K562 (cell line): Measurements from ENCODE around the gene UBE2O. TPM values are rescaled to one million over a fixed set of nuclear protein-coding genes. Genes with fewer than 3 reads are reported as not detected.

Experiments used
- ATAC-seq: fragments of 200-7000 bp; cut with Tn5 transposase; 3 replicates; pipeline ENCODE4 v1.9.1; 2020; ENCODE audit warnings: moderate library complexity
- BruUV-seq: library from RNA; stranded (reverse); fragments of 400-500 nt; replicated peaks from 2 replicates; lab custom pipeline; 2021; lab: Mats Ljungman, UMichigan
- CTCF ChIA-PET: fragments of 300-600 bp; formaldehyde crosslinking; extraction: SDS; loops from one replicate; lab custom pipeline; 2021; ENCODE audit warnings: low intra/inter-chr PET ratio; lab: Yijun Ruan, JAX
- POLR2A ChIA-PET: fragments of 300-600, 350-650 bp; sonication (Branson Sonifier 250); formaldehyde crosslinking; extraction: SDS; loops from one replicate; lab custom pipeline; 2021; ENCODE audit warnings: antibody characterized with exemption, inconsistent platforms; lab: Yijun Ruan, JAX
- DNase-seq, 4 experiments: peaks; one replicate each; pipeline versions ENCODE4 v3.0.0 to v3.0.0-alpha.2; 2011 to 2018; ENCODE audit warnings: low spot score in 3 of 4, mixed read lengths in 3 of 4; ENCODE audit errors: extremely low read depth in 1 of 4
- FAIRE-seq: peaks from 2 replicates; lab custom pipeline; 2011; peaks lifted over from hg19 to GRCh38; lab: Jason Lieb, UNC
- H2AFZ ChIP-seq: 2 replicates; pipeline ENCODE4 v1.6.0; 2011; ENCODE audit warnings: low read depth, low read length, control low read depth, inconsistent platforms
- H3K27ac ChIP-seq: fragments of 200-600 bp; 3 replicates; pipeline ENCODE4 v1.8.0; 2011; ENCODE audit warnings: low read depth, mild to moderate bottlenecking, control low read depth, inconsistent platforms, low read length, moderate library complexity, mixed read lengths; ENCODE audit errors: extremely low read depth
- H3K27me3 ChIP-seq, 2 experiments: fragments of 300-600 bp in 1 of 2; 2 replicates in 1 of 2; 3 replicates in 1 of 2; pipeline versions ENCODE4 v1.6.0 to v1.8.0; 2011; ENCODE audit warnings: inconsistent platforms in 2 of 2, low read length in 2 of 2, mild to moderate bottlenecking in 1 of 2, mixed read lengths in 1 of 2, moderate library complexity in 1 of 2; ENCODE audit not compliant: control insufficient read depth in 2 of 2, insufficient read depth in 2 of 2
- H3K36me3 ChIP-seq: fragments of 300-600 bp; 3 replicates; pipeline ENCODE4 v1.8.0; 2011; ENCODE audit warnings: mild to moderate bottlenecking, low read length, inconsistent platforms; ENCODE audit not compliant: control insufficient read depth, insufficient read depth
- H3K4me1 ChIP-seq, 2 experiments: fragments of 200-600 bp in 1 of 2; replicated peaks in 1 of 2; 2 replicates in 1 of 2; 3 replicates in 1 of 2; pipeline versions ENCODE4 v1.5.1 to v1.8.0; 2011; ENCODE audit warnings: inconsistent platforms in 2 of 2, low read length in 2 of 2, mild to moderate bottlenecking in 1 of 2, mixed read lengths in 1 of 2, moderate library complexity in 1 of 2; ENCODE audit not compliant: control insufficient read depth in 2 of 2, insufficient read depth in 2 of 2
- H3K4me2 ChIP-seq: 2 replicates; pipeline ENCODE4 v1.6.1; 2011; ENCODE audit warnings: low read length, control low read depth, inconsistent platforms, mixed read lengths; ENCODE audit not compliant: insufficient read depth
- H3K4me3 ChIP-seq: fragments of 200-600 bp; sonication (generic), shearing (Covaris generic); 2 replicates; pipeline ENCODE4 v1.5.1; 2016; ENCODE audit warnings: control low read depth, inconsistent platforms
- H3K79me2 ChIP-seq: fragments of 200-600 bp; 3 replicates; pipeline ENCODE4 v1.8.0; 2011; ENCODE audit warnings: low read length, inconsistent platforms; ENCODE audit not compliant: control insufficient read depth, insufficient read depth
- H3K9ac ChIP-seq, 2 experiments: 2 replicates each; pipeline versions ENCODE4 v1.6.0 to v1.6.1; 2011; ENCODE audit warnings: low read depth in 2 of 2, low read length in 2 of 2, control low read depth in 1 of 2, inconsistent platforms in 1 of 2, mild to moderate bottlenecking in 1 of 2, mixed read lengths in 1 of 2; ENCODE audit not compliant: insufficient read depth in 1 of 2
- H3K9me1 ChIP-seq: one replicate; pipeline ENCODE4 v1.6.0; 2011; ENCODE audit warnings: inconsistent platforms, mild to moderate bottlenecking, low read length, moderate library complexity; ENCODE audit not compliant: control insufficient read depth, insufficient read depth
- H3K9me3 ChIP-seq: replicated peaks from 2 replicates; pipeline ENCODE4 v1.5.1; 2011; ENCODE audit warnings: low read depth, low read length, inconsistent platforms; ENCODE audit not compliant: control insufficient read depth, insufficient read depth
- H4K20me1 ChIP-seq: replicated peaks from 2 replicates; pipeline ENCODE4 v1.6.1; 2011; ENCODE audit warnings: low read length, inconsistent platforms, mixed read lengths; ENCODE audit not compliant: control insufficient read depth, insufficient read depth
- CREBBP ChIP-seq: IDR thresholded peaks from one replicate; pipeline ENCODE4 v1.6.1; 2012; ENCODE audit warnings: low read depth, mild to moderate bottlenecking, control low read depth, inconsistent platforms, low read length
- EHMT2 ChIP-seq: fragments of 450-650 bp; IDR thresholded peaks from 2 replicates; pipeline ENCODE4 v1.6.1; 2018; ENCODE audit warnings: antibody characterized with exemption
- ELF2 ChIP-seq: fragments of 250-450 bp; sonication (Bioruptor Pico); IDR thresholded peaks from 2 replicates; pipeline ENCODE4 v1.5.0; 2021; ENCODE audit warnings: mild to moderate bottlenecking
- FOXP1 ChIP-seq: sonication (generic); formaldehyde crosslinking; IDR thresholded peaks from 2 replicates; pipeline ENCODE4 v1.8.0; 2022; ENCODE audit warnings: mild to moderate bottlenecking, missing genetic modification reagents
- HDAC2 ChIP-seq: fragments of 450-650 bp; IDR thresholded peaks from 2 replicates; pipeline ENCODE4 v1.6.1; 2016; ENCODE audit warnings: mild to moderate bottlenecking
- HNRNPUL1 ChIP-seq: fragments of 200-400 bp; formaldehyde crosslinking; IDR thresholded peaks from 2 replicates; pipeline ENCODE4 v1.6.1; 2017; ENCODE audit warnings: low read length
- JUN ChIP-seq, 2 experiments: sonication (generic) in 1 of 2; formaldehyde crosslinking in 1 of 2; IDR thresholded peaks; 2 replicates each; pipeline versions ENCODE4 v1.6.1 to v1.8.0; 2012 to 2022; ENCODE audit warnings: borderline replicate concordance in 2 of 2, mild to moderate bottlenecking in 2 of 2, improper control_type of control experiment in 1 of 2, low read depth in 1 of 2, low read length in 1 of 2, missing genetic modification reagents in 1 of 2
- KDM1A ChIP-seq, 2 experiments: fragments of 450-650 bp; IDR thresholded peaks; 2 replicates each; pipeline ENCODE4 v1.6.1; 2016; ENCODE audit warnings: mild to moderate bottlenecking in 2 of 2
- MLX ChIP-seq, 2 experiments: fragments of 450-650 bp in 1 of 2; sonication (generic) in 1 of 2; formaldehyde crosslinking; conservative IDR thresholded peaks; 2 replicates each; pipeline versions ENCODE4 v1.4.0 to v1.8.1; 2020 to 2022; ENCODE audit warnings: mild to moderate bottlenecking in 1 of 2, missing genetic modification reagents in 1 of 2
- NRF1 ChIP-seq, 2 experiments: fragments of 450-650 bp; IDR thresholded peaks in 1 of 2; conservative IDR thresholded peaks in 1 of 2; 2 replicates each; pipeline ENCODE4 v1.6.1; 2014; ENCODE audit warnings: mild to moderate bottlenecking in 2 of 2
- TOE1 ChIP-seq, 2 experiments: fragments of 450-650 bp in 1 of 2; sonication (generic) in 1 of 2; formaldehyde crosslinking in 1 of 2; IDR thresholded peaks; 2 replicates each; pipeline versions ENCODE4 v1.7.1 to v1.8.0; 2016 to 2022; ENCODE audit warnings: borderline replicate concordance in 2 of 2, mild to moderate bottlenecking in 2 of 2, antibody characterized with exemption in 1 of 2, inconsistent platforms in 1 of 2, low read depth in 1 of 2, missing genetic modification reagents in 1 of 2, moderate library complexity in 1 of 2
- USF1 ChIP-seq: sonication (generic); formaldehyde crosslinking; IDR thresholded peaks from 2 replicates; pipeline ENCODE4 v1.9.0; 2022; ENCODE audit warnings: mild to moderate bottlenecking, missing genetic modification reagents
- ZBTB26 ChIP-seq: fragments of 450-650 bp; formaldehyde crosslinking; IDR thresholded peaks from 2 replicates; pipeline ENCODE4 v1.4.0; 2022; ENCODE audit warnings: missing genetic modification characterization
- ZEB2 ChIP-seq: fragments of 450-650 bp; IDR thresholded peaks from 2 replicates; pipeline ENCODE4 v1.6.1; 2016
- ZNF408 ChIP-seq: fragments of 250-450 bp; sonication (Bioruptor Pico); IDR thresholded peaks from 2 replicates; pipeline ENCODE4 v1.4.0; 2020; ENCODE audit warnings: low read depth, mild to moderate bottlenecking, moderate library complexity
- ZNF449 ChIP-seq: fragments of 250-450 bp; sonication (Bioruptor Pico); IDR thresholded peaks from 2 replicates; pipeline ENCODE4 v1.8.0; 2022; ENCODE audit warnings: moderate library complexity, mild to moderate bottlenecking, inconsistent platforms
- ZNF639 ChIP-seq, 2 experiments: fragments of 200-800 bp in 1 of 2; sonication (Bioruptor generic) in 1 of 2; sonication (generic) in 1 of 2; formaldehyde crosslinking in 1 of 2; IDR thresholded peaks in 1 of 2; conservative IDR thresholded peaks in 1 of 2; 2 replicates each; pipeline versions ENCODE4 v1.5.0 to v1.6.1; 2016 to 2020; ENCODE audit warnings: missing compliant biosample characterization in 1 of 2, missing genetic modification characterization in 1 of 2, missing genetic modification reagents in 1 of 2
- WGBS: fragments of 100-300 bp; shearing (Covaris generic); methylation state at CpG from one replicate; pipeline ENCODE4 v1.1.6; 2016; ENCODE audit warnings: low coverage, mixed read lengths; ENCODE audit not compliant: insufficient coverage; ENCODE audit errors: missing lambda C conversion rate; 5-methylcytosine and 5-hydroxymethylcytosine counted together
- in situ Hi-C: fragments of 300-500 bp; cut with MboI; formaldehyde crosslinking; loops from 4 replicates; pipeline ENCODE4 v1.15.0; 2018; ENCODE audit warnings: inconsistent platforms, mixed read lengths
- intact Hi-C: fragments of 100-400 bp; cut with micrococcal nuclease; formaldehyde crosslinking; loops from 2 replicates; pipeline ENCODE4 v1.14.2; 2022
- polyA plus RNA-seq, 8 experiments: library from polyadenylated mRNA; depleted of rRNA in 4 of 8; stranded (reverse) in 5 of 8; unstranded in 3 of 8; fragments of >200 nt; fragmentation: Nextera tagmentation in 2 of 8; fragmentation: Illumina TruSeq in 1 of 8; extraction: Ambion mirVana in 2 of 8; extraction: Trizol in 1 of 8; gene quantifications; 2 replicates each; pipeline versions ENCODE4 v1.2.1 to v1.2.3, GENCODE V29; 2011 to 2014; ENCODE audit warnings: inconsistent platforms in 1 of 8, missing spikeins in 1 of 8
- total RNA-seq, 7 experiments: library from RNA; depleted of rRNA in 6 of 7; stranded (reverse); fragments of >200 nt in 6 of 7; fragmentation: Illumina TruSeq in 2 of 7; extraction: Trizol in 2 of 7; gene quantifications; 2 replicates each; pipeline versions ENCODE4 v1.2.1 to v1.2.3, GENCODE V29; 2011 to 2021; ENCODE audit warnings: low replicate concordance in 1 of 7

UBE2O gene
- total and polyA plus RNA-seq, 9 of the 15 experiments (the other 6 are each of a cell fraction or from before 2014, with no cell fraction given): 1.6 to 39.7 (median 13.3) TPM

GRCh38 chr17:76497699-76497978 lies 44.7 kb upstream of the UBE2O start:
- H3K4me1 ChIP-seq: peaks cover 16 to 50% of the 10 kb centered on the region in 2 experiments; a peak in 4 of 5 replicates
- no TSS peak for BruUV-seq
- in situ Hi-C loops (no loop called here), intact Hi-C loops (no loop called here)
- no peak overlapping the region for H2AFZ ChIP-seq
- peaks cover 0 to 10% of the 10 kb centered on the region in 2 experiments; a peak in 2 of 5 replicates for H3K27me3 ChIP-seq
- FAIRE-seq (no peak), ATAC-seq (no peak), DNase-seq (no peak)
- H3K9me3 ChIP-seq: no peaks in the 10 kb centered on the region
- H3K9ac ChIP-seq: no peak overlapping the region
- H3K79me2 ChIP-seq: no peaks in the 10 kb centered on the region
- H3K4me2 ChIP-seq: no peak overlapping the region
- 33% methylated on average over 2 of the region's 2 CpGs for WGBS
- H3K9me1 ChIP-seq: peaks cover 4% of the 10 kb centered on the region
- no peak overlapping the region for H3K4me3 ChIP-seq
- POLR2A ChIA-PET: interaction anchor here (0.8 kb wide), 1 partner anchor 10 kb away, joined by 6 read pairs; no protein-coding TSS in a partner anchor
- no peak overlapping the region for H3K27ac ChIP-seq
- CTCF ChIA-PET: no interaction called here
- peaks cover 10% of the 10 kb centered on the region; the same call in 1 of the 2 replicates for H4K20me1 ChIP-seq
- no peaks in the 10 kb centered on the region for H3K36me3 ChIP-seq
- no peak for TF ChIP-seq KDM1A (IDR thresholded peaks at IDR 0.05)
- TF ChIP-seq HNRNPUL1: no peak
- TF ChIP-seq USF1 (CRISPR knock-in tag): no peak
- no peak for TF ChIP-seq JUN (IDR thresholded peaks at IDR 0.05; ENCODE audit: borderline replicate concordance, low read depth, low read length)
- TF ChIP-seq JUN (CRISPR knock-in tag; IDR thresholded peaks at IDR 0.05; ENCODE audit: borderline replicate concordance): no peak
- TF ChIP-seq FOXP1: no peak
- no peak for TF ChIP-seq ELF2 (CRISPR knock-in tag)
- TF ChIP-seq HDAC2: no peak
- no peak for TF ChIP-seq CREBBP
- TF ChIP-seq ZNF639 (CRISPR knock-in tag; conservative IDR thresholded peaks at IDR 0.05 in 1 of 2, IDR thresholded peaks at IDR 0.05 in 1 of 2): no peak
- no peak for TF ChIP-seq NRF1 (conservative IDR thresholded peaks at IDR 0.05 in 1 of 2, IDR thresholded peaks at IDR 0.05 in 1 of 2)
- TF ChIP-seq ZBTB26 (CRISPR knock-in tag): no peak
- TF ChIP-seq MLX (CRISPR knock-in tag; conservative IDR thresholded peaks at IDR 0.05): no peak
- no peak for TF ChIP-seq TOE1 (IDR thresholded peaks at IDR 0.05; ENCODE audit: borderline replicate concordance)
- no peak for TF ChIP-seq TOE1 (CRISPR knock-in tag; IDR thresholded peaks at IDR 0.05; ENCODE audit: borderline replicate concordance, low read depth)
- TF ChIP-seq EHMT2: no peak
- no peak for TF ChIP-seq ZNF408 (CRISPR knock-in tag)
- TF ChIP-seq ZNF449 (CRISPR knock-in tag): no peak
- TF ChIP-seq ZEB2: no peak
